Stimulated activated CD8-positive, alpha-beta memory T cell treated with anti-CD3 and anti-CD28 coated beads, Interleukin-7, amount 100 ng/mL, for 24 hours (primary cell): ENCODE measurements around the gene IAH1.

ENCODE experiments used
- DNase-seq: peaks from one replicate; pipeline ENCODE4 v3.0.0-alpha.2; 2020; ENCODE audit warnings: low read depth

Gene IAH1

DNA sequence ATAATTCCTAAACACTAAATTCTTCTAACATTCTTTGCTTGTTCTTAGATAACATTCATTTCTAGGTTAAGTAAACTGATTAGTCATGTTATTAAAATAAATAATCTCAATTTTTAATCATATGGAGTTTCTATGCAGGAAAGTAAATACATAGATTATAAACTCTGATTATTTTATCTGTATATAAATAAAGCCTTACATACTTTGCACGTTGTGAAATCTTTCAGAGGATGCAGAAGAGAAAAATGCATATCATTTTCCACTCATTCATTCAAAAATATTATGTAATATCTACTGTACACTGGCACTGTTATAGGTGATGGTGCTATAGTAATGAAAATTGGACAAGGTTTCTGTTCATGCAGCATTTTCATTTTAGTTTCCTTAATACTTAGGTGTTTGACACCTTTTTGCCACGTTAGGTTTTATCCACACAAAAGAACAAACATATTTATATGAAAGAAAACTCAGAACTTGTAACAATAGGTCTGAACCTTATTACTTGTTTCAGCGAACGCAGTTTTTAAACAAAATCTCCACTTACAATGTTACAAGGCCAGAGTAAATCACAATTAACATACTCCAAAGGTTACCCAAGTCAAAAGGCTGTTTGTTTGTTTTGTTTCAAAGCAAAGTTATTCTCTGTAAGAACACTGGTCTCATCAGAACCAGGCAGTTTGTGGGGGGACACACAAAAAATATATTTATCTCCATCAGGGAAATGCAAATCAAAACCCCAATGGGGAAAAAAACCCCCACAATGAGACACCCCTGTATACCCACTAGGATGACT, 53.8 kb downstream of the IAH1 start:
- DNase-seq: no peak

DNA sequence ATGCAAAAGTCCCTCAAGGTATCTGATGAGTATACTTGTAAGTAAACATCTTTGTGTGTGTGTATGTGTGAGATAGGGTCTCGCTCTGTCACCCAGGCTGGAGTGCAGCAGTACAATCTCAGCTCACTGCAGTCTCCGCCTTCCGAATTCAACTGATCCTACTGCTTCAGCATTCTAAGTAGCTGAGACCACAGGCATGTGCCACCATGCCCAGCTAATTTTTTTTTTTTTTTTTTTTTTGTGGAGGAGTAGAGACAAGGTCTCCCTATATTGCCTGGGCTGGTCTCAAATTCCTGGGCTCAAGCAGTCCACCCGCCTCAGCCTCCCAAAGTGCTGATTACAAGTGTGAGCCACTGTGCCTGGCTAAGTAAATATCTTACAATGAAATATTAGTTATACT, 58.1 kb downstream of the IAH1 start:
- DNase-seq: no peak

DNA sequence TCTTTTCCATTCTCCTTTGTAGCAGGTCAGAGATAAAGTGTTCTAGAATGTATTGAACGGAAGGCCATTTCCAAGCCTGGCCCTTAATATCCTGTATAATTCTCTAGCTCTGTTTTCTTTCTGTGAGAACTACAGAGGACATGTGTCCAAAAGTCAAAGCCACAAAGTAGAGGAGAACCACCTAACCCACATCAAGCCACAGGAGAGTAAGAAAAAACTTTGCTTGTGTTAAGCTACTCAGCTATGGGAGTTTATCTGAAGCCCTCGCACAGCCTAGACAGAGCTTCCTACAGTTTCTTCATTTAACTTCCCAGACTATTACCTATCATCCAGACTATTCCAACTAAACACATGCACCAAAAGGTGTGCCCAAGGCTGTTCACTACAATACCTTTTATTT, 59.3 kb downstream of the IAH1 start:
- DNase-seq: no peak

DNA sequence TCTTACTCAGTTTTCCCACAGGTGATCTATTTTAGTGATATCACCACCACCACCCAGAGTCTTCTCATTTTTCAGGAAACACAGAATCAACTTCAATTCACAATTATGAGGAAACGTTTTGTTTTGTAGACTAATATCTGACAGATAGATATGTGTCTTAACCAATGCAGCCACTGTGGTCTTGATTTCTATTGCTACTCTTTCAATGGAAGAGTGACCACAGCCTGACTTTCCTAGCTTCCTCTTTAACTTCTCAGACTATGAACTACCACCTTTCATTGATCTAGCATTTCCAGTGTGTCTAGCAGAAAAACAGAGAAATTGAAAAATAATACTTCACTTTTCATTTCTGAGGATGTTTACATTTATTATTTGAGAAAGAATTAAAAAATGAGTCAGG, 60.8 kb downstream of the IAH1 start:
- no peak for DNase-seq

DNA sequence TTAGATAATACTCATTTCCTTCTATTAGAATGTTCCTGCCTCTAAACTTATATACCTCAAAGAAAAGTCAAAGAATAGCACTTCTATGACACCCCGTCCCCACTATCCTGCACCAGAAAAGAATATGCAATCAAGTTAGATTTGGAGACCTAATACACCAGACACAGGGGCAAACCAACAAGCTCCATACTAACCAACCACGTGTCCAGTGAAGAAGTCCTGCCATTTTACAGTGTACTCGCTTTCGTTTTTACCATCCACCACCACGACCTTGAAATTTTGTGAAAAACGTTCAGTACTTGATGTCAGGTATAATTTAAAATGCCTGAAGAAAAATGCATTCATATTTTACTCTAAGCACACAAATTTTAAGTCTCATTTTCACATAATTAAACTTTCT, 62.2 kb downstream of the IAH1 start:
- no peak for DNase-seq

DNA sequence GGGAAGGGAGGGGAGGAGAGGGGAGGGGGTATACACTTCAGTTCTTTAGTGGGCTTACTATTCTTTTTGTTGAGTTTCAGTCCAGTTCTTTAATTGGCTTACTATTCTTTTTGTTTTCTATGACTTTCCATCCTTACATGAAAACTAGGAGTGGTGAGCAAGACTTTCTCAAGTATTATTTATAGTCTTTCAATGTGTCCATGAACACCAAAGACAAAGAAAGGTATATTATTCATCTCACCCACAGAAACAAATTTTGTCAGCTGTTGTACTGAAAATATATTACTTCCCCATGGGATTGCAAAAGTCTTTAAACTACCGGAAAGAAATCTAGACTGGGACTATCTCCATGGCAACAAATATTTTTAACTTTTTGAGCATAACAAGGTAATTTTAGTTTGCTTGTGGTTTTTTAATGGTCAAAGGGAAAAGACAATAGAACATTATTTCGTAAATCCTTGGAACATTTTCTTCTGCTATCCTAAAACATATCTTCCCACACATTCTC, 63.7 kb downstream of the IAH1 start:
- no peak for DNase-seq
